AG04450 (cell line): ENCODE data around the gene ACYP2. TPM values are rescaled to one million over a fixed set of nuclear protein-coding genes. Genes with fewer than 3 reads are reported as not detected.

Experiments used
- CTCF ChIA-PET: fragments of 300-600, 350-600 bp; formaldehyde crosslinking; extraction: SDS; loops from one replicate; lab custom pipeline; 2022; ENCODE audit warnings: antibody characterized with exemption, inconsistent platforms; lab: Charles Lee
- POLR2A ChIA-PET: fragments of 350-600 bp; formaldehyde crosslinking; extraction: SDS; loops from one replicate; lab custom pipeline; 2021; ENCODE audit warnings: antibody characterized with exemption, inconsistent platforms; lab: Yijun Ruan, JAX
- DNase-seq: peaks from one replicate; pipeline ENCODE4 v3.0.0-alpha.2; 2011; ENCODE audit warnings: low read depth, low spot score
- H3K27ac ChIP-seq: one replicate; pipeline ENCODE4 v1.5.1; 2012; ENCODE audit warnings: low read depth, low read length, control low read depth
- H3K27me3 ChIP-seq: one replicate; pipeline ENCODE4 v1.6.0; 2012; ENCODE audit warnings: low read length; ENCODE audit not compliant: control insufficient read depth, insufficient read depth
- H3K4me3 ChIP-seq: 2 replicates; pipeline ENCODE4 v1.5.1; 2011; ENCODE audit warnings: mild to moderate bottlenecking, low read depth, low read length, control low read depth
- H3K9me3 ChIP-seq: 2 replicates; pipeline ENCODE4 v1.5.1; 2012; ENCODE audit warnings: low read length; ENCODE audit not compliant: control insufficient read depth, insufficient read depth
- CTCF ChIP-seq: IDR thresholded peaks from 2 replicates; pipeline ENCODE4 v1.5.1; 2011; ENCODE audit warnings: low read depth, low read length, control low read depth, inconsistent platforms
- polyA plus RNA-seq: library from polyadenylated mRNA; depleted of rRNA; stranded (reverse); fragments of >200 nt; gene quantifications from 2 replicates; pipeline ENCODE4 v1.2.3, GENCODE V29; 2011

Gene ACYP2
- polyA plus RNA-seq, 1 experiment: 8.1 TPM

- Histone ChIP-seq H3K27me3 (no peaks in the 10 kb centered on the region), H3K4me3 (no peak overlapping the region), H3K27ac (no peak overlapping the region), H3K9me3 (no peaks in the 10 kb centered on the region)
- DNase-seq: no peak
- POLR2A ChIA-PET: no interaction called here
- CTCF ChIA-PET: interaction anchor here (0.8 kb wide), 2 partner anchors 480 to 520 kb away, joined by 3 to 4 read pairs; no protein-coding TSS in a partner anchor
- TF ChIP-seq CTCF: no peak
Measured at GRCh38 chr2:54185105-54185504, 69.7 kb downstream of the ACYP2 start.

- Histone ChIP-seq H3K9me3 (no peaks in the 10 kb centered on the region), H3K4me3 (no peak overlapping the region), H3K27ac (no peak overlapping the region), H3K27me3 (no peaks in the 10 kb centered on the region)
- no peak for DNase-seq
- CTCF ChIA-PET: no interaction called here
- no peak for TF ChIP-seq CTCF
- POLR2A ChIA-PET: no interaction called here
Measured at GRCh38 chr2:54187331-54187730, 71.9 kb downstream of the ACYP2 start.

GRCh38 chr2:54189539-54189938, 74.1 kb downstream of the ACYP2 start:
- no peak for DNase-seq
- Histone ChIP-seq H3K27me3 (no peaks in the 10 kb centered on the region), H3K4me3 (no peak overlapping the region), H3K27ac (no peak overlapping the region), H3K9me3 (no peaks in the 10 kb centered on the region)
- TF ChIP-seq CTCF: no peak
- ChIA-PET POLR2A (no interaction called here), CTCF (no interaction called here)

GRCh38 chr2:54191361-54192135, 76.1 kb downstream of the ACYP2 start:
- POLR2A ChIA-PET: no interaction called here
- Histone ChIP-seq H3K27ac (no peak overlapping the region), H3K27me3 (no peaks in the 10 kb centered on the region), H3K9me3 (no peaks in the 10 kb centered on the region), H3K4me3 (no peak overlapping the region)
- TF ChIP-seq CTCF: no peak
- no peak for DNase-seq
- CTCF ChIA-PET: no interaction called here
